Measurements from ENCODE around the gene OR2T11. TPM values are rescaled to one million over a fixed set of nuclear protein-coding genes. Genes with fewer than 3 reads are reported as not detected.
"Not testable (repeated sequence)": the region's sequence is repeated elsewhere in the genome, so short reads cannot be mapped to it uniquely, and the experiment has no call there.

The OR2T11 gene
- total RNA-seq, 2 donors from 2014 or later: not detected

DNA sequence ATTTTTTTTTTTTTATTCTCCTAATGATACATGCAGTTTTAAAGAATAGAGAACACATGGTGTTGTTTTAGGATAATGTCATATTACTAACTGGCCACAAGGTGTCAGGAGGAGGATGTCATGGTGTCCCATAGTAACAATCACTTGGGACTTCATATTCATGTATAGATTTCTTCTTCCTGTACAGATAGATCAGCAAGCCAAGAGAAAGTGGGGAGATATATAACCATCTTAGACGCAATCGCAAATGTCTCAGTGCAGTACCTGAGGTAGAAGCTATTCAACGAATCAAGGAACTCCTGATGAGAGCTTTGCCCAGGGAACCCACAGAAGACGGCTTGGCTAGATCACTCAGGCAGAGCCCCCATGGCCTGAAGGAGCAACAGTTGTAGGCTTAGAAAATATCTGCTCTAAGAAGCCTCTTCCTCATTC is 12.3 kb downstream of the OR2T11 start:
- no peak for DNase-seq (ENCODE audit: low spot score)
- intact Hi-C loops (cut with DNase I): no loop called here

- intact Hi-C loops (cut with DNase I): no loop called here
These were observed 13.1 kb downstream of the OR2T11 start for GRCh38 chr1:248621770-248622169.

GRCh38 chr1:248618878-248619277 is 16.0 kb downstream of the OR2T11 start:
- no peak for DNase-seq (ENCODE audit: low spot score)
- intact Hi-C loops (cut with DNase I): no loop called here

More at GRCh38 chr1:248621770-248622169, 13.1 kb downstream of the OR2T11 start:
- DNase-seq (ENCODE audit: low spot score): no peak

DNA sequence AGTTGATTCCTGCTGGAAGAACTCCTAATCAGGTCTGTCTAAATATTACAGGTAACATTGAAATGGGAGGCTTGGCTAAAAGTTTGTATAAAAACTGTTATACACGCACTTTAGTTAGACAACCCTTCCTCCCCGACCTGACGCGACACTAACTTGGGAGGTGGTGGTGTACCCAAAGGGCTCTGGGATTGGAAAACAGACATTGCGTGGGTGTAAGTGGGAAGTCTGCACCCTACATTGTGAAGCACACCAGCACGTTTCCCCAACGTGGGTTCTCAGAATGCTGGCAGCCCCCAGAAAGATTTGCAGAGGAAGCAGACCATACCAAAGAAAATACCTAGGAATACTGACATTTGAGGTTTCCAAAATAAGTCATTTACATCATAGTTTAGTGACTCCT is 16.8 kb downstream of the OR2T11 start:
- intact Hi-C loops (cut with DNase I): no loop called here
- no peak for DNase-seq (ENCODE audit: low spot score)

- DNase-seq (ENCODE audit: low spot score): no peak
- intact Hi-C loops (cut with DNase I): no loop called here
These were observed 21.1 kb downstream of the OR2T11 start for GRCh38 chr1:248613742-248614141.

- intact Hi-C loops (cut with DNase I): no loop called here
These were observed 22.9 kb downstream of the OR2T11 start for GRCh38 chr1:248611883-248612414.

DNA sequence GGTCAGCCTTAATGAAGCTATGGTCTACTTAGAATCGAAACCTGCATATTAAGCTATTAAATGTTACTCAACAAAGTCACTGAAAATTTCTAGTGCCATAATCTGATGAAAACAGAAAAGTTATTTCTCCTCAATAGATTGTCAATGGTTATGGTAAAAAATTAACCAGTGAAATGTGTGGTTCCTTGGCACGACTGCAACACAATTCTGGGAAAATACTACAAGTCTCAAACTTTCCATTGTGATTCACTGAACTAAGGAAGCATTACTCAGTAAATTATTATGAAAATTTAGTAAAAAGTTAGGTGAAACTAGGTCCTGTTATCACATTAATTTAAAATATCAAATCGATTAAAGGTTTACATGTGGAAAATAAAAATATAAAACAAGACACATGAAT is 24.6 kb downstream of the OR2T11 start:
- intact Hi-C loops (cut with DNase I): no loop called here
- DNase-seq (ENCODE audit: low spot score): no peak

More at GRCh38 chr1:248611883-248612414, 22.9 kb downstream of the OR2T11 start:
- DNase-seq (ENCODE audit: low spot score): no peak

GRCh38 chr1:248599396-248599795 is 35.5 kb downstream of the OR2T11 start:
- intact Hi-C loops (cut with DNase I): no loop called here
- no peak for DNase-seq (ENCODE audit: low spot score)

GRCh38 chr1:248597589-248597988 is 37.3 kb downstream of the OR2T11 start, which contains the start of gene OR2T10:
Gene OR2T10 (minus strand): TSS chr1:248597700. CDS start chr1:248593768, 3,932 bp downstream.
- intact Hi-C loops (cut with DNase I): no loop called here
- DNase-seq (ENCODE audit: low spot score): no peak

GRCh38 chr1:248596615-248597014 is 38.3 kb downstream of the OR2T11 start:
- intact Hi-C loops (cut with DNase I): no loop called here
- DNase-seq (ENCODE audit: low spot score): no peak

GRCh38 chr1:248593226-248593625 is 41.7 kb downstream of the OR2T11 start:
- DNase-seq (ENCODE audit: low spot score): peak; percentile 55
- intact Hi-C loops (cut with DNase I): no loop called here

DNA sequence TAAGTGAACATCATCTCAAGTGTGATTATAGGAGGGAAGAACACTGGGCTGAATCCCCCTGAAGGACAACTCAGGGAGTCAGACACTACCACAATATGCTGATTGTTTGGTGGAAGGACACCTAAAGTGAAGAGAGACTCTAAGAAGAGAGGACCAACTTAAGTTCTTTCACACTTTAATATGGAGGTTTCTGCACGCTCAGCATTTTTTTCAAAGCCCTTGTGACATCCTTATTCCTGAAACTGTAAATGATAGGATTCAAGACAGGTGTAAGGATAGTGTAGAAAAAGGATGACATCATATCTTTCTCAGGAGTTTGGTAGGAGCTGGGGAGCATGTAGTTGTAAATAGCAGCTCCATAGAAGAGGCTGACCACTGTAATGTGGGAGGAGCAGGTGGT is 42.2 kb downstream of the OR2T11 start:
- DNase-seq (ENCODE audit: low spot score): no peak
- intact Hi-C loops (cut with DNase I): no loop called here

- DNase-seq (ENCODE audit: low spot score): peak; percentile 70
- intact Hi-C loops (cut with DNase I): no loop called here
These were observed 44.8 kb downstream of the OR2T11 start for GRCh38 chr1:248590055-248590454.

DNA sequence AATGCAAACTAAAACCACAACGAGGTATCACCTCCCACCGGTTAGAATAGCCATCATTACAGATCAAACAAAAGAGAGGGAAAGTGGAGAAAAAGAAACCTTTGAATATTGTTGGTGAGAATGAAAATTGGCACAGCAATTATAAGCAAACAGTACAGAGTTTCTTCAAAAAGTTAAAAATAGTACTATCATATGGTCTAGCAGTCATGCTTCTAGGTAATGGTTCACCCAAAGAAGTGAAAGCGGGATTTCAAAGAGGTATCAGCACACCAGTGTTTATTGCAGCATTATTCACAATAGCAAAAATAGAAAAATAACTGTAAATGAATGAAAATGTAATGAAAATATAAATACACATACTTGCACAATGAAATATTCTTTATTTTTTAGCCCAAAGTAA is 45.6 kb downstream of the OR2T11 start:
- no peak for DNase-seq (ENCODE audit: low spot score)
- intact Hi-C loops (cut with DNase I): no loop called here

- intact Hi-C loops (cut with DNase I): no loop called here
These were observed 49.6 kb downstream of the OR2T11 start for GRCh38 chr1:248585266-248585665.

DNA sequence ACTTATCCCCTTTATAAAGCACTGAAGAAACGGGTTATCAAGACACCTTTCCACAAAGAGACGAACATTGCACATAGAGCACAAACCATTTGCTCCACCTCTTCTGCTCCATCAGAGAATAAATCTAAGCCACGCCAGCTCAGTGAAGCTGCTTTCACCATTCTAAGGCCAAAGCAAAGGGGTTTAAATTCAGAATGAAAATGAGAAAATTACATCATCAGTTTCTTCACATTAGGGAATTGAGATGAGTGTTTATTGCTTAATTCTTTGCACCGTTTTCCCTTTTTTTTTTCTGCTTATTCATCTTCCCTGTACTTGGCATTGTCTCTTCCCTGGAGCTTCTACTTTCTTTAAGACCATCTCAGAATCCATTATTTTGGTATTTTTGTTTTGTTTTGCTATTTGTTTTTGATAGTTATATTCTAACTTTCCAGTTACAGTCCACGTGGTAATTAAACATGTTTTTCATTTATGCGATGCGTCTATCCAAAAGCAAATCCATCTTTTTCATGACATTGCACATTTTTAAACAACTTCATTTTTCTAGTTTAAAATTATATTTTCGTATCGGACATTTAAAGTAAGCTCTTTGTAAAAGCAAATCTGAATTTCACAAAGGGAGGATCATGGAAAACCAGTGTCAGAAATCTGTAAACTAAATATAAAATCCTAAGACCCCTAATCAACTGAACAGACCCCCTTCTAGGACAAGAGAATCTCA is 58.5 kb downstream of the OR2T11 start:
- DNase-seq (ENCODE audit: low spot score): no peak
- intact Hi-C loops (cut with DNase I): no loop called here

More at GRCh38 chr1:248585266-248585665, 49.6 kb downstream of the OR2T11 start:
- DNase-seq (ENCODE audit: low spot score): no peak

DNA sequence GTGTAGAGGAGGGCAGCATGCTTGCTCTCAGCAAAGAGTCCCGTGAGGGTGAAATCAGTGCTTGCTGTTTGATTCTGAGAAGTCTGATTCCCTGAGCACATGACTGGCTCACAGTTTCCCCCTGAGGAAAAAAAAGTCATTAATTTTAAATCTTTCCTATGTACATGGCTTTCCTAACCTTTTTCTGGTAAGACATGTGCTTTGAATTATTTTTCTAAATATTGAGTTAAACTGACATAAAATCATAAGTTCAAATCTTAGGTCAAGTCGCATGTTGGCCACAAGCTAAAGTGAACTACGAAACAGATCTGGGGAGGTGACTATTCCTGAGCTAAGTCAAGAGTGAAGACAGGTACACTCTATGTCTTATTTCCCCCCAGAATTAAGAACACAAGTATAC is 60.2 kb downstream of the OR2T11 start, which contains the start of gene OR2T34:
Gene OR2T34, minus strand, starts transcription at position 101 of the 400 bp plus-strand sequence. Its CDS starts 0 bp downstream, at position 101.
- DNase-seq (ENCODE audit: low spot score); intact Hi-C loops (cut with DNase I): not testable (repeated sequence)

DNA sequence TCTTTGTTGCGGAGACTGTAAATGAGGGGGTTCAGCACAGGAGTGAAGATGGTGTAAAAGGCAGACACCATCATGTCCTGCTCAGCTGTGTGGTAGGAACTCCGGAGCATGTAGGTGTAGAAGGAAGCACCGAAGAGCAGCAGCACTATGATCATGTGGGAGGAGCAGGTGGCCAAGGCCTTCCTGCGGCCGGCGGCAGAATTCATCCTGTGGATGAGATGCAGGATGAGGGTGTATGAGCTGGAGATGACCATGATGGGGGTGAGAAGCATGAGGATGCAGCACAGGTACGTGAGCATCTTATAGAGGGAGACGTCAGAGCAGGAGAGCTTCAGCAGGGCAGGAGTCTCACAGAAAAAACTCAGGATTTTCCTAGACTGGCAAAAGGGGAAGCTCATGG is 61.0 kb downstream of the OR2T11 start:
- intact Hi-C loops (cut with DNase I); DNase-seq (ENCODE audit: low spot score): not testable (repeated sequence)

Measured in posterior vena cava (tissue), 2 donors.